Measurements from ENCODE around the gene PARG.
"Not testable (repeated sequence)": the region's sequence is repeated elsewhere in the genome, so short reads cannot be mapped to it uniquely, and the experiment has no call there.

The PARG gene

DNA sequence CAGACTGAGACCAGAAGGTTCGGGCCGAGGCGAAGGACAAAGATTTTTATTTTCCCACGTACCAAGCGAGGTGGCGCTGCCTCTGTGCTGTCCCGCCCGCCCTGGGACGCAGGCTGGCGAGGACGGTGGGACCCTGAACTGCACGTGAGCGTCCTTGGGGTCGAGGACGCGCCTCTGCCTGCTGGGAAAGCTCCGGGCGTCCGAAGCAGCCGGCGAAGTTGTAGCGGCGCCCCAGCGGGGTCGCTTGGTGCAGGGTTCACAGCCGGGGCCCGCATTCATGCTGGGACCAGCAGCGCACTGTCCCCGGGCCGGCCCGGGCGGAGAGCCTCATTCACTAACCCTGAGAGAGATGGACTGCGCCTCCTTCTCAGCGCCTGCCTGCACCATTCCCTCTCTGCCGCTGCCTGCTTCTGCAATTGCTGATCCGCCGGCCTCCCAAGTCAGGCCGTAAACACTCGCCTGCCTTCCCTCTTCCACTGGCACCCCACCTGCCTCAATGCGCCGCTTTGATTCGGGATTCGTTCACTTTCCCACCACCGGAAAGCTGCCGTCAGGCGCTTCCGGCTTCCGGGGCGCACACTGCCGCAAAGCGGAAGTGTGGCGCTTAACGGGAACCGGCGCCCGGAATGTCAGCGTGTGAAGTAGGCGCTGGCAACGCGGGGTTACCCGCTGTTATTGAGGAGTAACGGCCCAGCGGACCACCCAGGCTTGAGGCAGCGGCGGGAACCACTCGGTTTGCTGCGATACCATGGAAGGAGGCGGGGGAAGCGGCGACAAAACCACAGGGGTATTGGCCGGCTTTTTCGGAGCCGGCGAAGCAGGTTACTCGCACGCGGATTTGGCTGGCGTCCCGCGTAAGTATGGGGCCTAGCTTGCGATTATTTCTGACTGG, at the start of gene PARG, which contains the start of gene TIMM23B:
TSS of gene PARG (minus strand) at position 581 of the 892 bp plus-strand sequence. CDS start at position 279, 302 bp downstream.
TSS of gene TIMM23B (plus strand) at position 607 of the 892 bp plus-strand sequence. CDS start at position 749, 142 bp downstream.
- peak; percentile 67 for DNase-seq

DNA sequence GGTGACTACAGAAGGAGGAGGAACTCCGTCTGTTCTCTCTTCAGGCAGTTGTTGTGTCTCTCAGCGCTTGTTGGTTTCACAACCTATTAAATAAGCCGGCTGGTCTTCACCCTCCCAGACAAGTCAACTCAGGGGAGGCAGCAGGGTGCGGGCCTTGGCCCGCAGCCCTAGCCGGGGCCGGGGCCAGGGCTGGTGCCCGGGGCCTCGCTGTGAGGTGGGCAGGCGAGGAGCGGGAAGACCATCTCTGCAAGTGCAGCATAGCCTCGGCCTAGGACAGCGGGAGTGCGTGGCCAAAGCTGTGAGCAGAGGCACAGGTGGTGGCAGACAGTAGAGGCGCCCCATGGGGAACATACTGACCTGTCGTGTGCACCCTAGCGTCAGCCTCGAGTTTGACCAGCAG, 46.5 kb upstream of the PARG start, which contains the start of gene AGAP6:
TSS of gene AGAP6 (plus strand) at position 31 of the 400 bp plus-strand sequence. CDS start at position 341, 310 bp downstream.
- not testable (repeated sequence) for DNase-seq

DNA sequence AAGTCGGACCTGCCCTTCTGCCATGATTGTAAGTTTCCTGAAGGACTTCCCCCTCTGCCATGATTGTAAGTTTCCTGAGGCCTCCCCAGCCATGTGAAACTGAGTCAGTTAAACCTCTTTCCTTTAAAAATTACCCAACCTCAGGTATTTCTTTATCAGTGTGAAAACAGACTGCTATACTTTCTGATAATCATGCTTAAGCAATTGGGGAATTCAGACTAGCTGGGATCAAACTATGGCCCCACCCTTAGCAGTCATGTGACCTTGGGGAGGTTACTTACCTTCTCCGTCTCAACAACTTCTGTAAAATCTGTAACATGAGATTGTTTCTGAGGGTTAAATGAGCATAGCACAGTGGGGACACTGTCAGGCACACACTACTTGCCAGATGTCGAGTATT, 45.4 kb upstream of the PARG start:
- not testable (repeated sequence) for DNase-seq

DNA sequence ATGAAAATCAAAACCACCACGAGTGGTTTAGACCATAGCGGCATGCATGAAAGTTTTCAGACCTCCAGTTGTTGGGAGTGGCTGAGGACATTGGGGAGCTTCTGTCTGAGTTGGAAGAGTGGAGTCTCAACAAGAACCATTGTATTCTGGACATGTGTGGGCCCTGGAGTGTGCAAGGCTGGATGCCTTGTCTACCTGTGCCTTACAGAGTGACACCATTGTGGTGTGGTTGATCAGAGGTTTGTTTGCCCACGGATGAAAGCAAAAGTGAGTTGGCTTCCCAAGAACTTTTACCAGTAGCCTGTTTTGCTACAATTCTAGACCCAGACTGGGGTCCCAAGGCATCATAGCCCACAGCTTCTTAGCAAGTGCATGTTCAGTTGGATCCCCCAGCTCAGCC, 35.9 kb upstream of the PARG start:
- DNase-seq: not testable (repeated sequence)

DNA sequence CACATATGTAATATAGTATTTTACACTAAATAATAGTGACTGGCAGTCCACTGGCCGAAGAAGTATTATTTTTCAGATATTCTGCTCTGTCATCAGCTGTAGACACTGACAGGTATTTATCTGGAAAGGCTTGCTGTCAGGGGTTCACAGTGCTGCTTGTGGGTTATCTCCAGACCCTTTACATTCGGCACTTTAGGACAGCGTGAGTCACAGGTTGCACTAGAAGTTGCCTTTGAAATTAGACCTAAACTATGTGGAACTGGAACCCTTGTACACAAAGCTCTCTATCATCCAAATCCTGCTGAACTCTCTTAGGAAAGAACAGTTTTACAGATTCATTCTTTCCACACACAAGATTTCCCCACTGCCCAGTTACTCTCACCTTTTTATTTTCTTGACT, 30.3 kb upstream of the PARG start:
- DNase-seq: not testable (repeated sequence)

DNA sequence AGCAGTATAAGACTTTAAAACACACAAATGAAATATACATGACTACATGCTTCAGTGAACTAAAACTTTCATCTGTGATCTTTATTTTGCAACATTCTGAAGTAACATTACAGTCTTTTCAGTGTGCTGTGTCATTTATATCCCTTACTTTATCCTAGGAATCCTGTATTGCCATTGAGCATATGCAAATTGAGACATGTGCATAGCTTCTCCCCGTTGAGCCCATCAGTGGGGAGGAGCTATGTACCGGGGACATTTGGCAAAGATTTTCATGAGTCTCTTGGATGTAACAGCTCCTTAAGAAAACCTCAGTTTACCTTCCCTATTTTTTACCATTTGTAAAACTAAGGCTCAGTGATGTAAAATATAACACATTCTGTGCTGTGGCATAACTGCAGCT, 29.6 kb upstream of the PARG start:
- not testable (repeated sequence) for DNase-seq

DNA sequence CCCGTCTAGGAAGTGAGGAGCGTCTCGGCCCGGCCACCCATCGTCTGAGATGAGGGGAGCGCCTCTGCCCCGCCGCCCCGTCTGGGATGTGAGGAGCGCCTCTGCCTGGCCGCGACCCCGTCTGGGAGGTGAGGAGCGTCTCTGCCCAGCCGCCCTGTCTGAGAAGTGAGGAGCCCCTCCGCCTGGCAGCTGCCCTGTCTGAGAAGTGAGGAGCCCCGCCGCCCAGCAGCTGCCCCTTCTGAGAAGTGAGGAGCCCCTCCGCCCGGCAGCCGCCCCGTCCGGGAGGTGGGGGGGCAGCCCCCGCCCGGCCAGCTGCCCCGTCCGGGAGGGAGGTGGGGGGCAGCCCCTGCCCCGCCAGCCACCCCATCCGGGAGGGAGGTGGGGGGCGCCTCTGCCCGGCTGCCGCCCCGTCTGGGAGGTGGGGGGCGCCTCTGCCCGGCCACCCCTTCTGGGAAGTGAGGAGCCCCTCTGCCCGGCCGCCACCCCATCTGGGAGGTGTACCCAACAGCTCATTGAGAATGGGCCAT, 28.6 kb upstream of the PARG start:
- DNase-seq: not testable (repeated sequence)

DNA sequence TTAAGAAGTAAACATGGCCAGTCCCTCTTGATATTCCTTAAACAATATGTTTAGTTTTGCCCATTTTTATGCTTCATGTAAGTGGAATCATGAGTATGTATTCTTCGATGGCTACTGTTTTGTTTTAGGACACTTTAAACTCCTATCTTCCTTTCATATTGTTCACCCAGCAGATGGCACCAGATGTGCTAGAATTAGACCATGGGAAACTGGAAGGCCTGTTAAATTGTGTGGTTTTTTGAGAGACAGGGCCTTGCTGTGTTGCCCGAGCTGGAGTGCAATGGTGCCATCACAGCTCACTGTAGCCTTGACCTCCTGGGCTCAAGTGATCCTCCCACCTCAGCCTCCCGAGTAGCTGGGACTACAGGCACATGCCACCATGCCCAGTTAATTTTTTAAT, 11.3 kb upstream of the PARG start:
- DNase-seq: peak; percentile 50

DNA sequence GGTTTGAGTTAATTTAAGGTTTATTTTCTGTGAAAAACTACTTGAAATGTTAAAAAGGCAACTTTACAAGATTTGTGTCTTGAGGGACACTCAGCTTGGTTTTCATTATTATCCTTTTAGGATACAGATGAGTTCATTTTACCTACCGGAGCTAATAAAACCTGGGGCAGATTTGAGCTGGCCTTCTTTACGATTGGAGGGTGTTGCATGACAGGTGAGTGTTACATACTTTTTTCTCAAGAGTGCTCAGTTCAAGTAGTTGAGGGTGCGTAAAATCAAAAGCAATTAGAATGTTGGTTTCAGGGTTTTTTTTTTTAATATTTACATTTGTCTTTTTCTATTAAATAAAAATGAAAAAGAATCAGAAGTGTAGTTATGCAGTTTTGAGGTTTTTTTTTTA, 10.2 kb upstream of the PARG start:
- DNase-seq: not testable (repeated sequence)

DNA sequence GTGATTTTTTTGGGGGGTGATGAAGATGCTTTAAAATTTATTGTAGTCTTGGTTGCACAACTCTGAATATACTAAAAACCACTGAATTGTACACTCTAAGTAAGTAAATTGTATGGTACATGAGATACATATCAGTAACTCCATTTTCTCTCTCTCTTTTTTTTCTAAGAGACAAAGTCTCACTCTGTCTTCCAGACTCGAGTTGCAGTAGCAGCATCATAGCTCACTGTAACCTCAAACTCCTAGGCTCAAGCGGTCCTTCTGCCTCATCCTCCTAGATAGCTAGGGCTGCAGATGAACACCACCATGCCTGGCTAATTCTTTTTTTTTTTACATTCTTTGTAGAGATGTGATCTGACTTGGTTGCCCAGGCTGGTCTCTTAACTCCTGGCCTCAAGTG, 6.9 kb upstream of the PARG start:
- not testable (repeated sequence) for DNase-seq

DNA sequence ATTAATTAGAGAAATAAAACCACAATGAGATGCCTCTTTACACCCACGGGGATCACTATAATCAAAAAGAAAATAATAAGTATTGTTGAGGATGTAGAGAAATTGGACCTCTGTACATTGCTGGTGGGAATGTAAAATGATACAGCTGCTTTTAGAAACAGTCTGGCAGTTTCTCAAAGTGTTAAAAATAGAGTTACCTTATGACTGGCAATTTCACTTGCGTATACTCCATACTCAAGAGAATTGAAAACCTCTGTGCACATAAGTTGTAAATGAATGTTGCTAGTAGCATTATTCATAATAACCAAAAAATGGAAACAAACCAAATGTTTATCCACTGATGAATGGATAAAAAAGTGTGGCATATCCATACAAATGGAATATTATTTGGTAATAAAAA, 6.3 kb upstream of the PARG start:
- not testable (repeated sequence) for DNase-seq

DNA sequence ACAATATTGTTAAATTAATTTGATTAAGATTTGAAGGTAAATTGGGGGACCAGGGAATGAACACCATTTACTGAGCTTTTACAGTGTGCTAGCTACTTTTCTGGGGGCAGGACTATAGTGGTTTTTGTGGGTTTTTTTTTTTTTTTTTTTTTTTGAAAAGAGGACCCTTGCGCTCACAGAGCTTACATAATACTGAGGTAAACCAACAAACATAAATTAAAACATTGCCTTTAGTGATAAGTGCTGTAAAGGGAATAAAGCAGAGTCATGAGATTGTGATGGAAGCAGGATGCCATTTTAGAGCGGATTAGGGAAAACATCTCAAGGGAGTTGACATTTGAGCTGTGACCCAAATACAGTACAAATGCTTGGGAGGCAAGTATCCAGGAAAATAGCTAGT, 1.8 kb upstream of the PARG start:
- peak; percentile 47 for DNase-seq

DNA sequence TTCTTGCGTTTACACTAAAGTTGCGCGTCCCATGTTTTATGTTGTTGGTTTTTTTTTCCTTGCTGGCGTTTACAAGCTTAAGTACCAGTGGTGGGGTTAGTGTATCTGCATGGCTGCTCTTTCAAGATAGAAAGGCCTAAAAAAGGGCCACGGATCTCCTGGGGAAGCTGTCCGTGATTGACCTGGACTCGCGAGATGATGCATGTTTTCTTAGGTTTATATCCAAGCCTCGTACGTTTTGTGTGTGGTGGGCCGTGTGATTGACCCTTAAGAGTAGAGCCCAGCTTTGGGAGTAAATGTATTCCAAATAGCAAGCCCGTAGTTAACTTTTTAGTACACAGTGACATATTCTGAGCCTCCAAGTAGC, 495 bp upstream of the PARG start:
- DNase-seq: not testable (repeated sequence)

DNA sequence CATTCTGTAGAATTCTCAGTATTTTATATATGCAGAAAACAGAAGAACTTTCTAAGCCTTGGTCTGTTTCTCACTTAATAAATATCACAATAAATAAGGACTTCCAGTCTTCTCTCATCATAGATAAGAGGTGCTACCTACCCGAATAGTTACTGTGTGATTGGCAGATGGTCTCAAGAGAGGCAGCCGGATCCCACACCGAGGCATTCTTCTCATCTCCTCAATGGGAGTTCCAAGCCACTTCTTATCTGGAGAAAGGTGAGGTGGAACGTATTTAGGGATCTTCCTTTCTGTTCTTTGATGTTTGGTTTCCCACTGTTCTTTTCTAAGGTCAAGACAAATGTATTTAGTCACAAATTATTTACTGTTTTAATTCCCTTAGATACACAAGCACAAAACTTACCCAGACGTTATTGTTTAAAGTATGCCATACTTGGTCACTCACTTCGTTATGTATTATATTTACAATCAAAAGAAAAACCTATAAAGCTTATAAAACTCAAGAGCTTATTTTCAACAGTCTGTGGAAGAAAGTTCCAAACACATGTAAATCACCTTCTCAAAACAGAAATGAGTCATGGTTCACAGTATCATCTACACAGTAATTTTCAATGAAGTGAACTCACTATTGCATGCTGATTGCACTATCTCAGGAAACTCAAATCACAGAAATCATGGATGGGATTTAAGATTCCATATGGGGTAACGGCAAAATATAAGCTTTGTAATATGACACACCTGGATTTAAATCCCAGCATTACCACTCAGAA, 9.7 kb downstream of the PARG start:
- DNase-seq: not testable (repeated sequence)

DNA sequence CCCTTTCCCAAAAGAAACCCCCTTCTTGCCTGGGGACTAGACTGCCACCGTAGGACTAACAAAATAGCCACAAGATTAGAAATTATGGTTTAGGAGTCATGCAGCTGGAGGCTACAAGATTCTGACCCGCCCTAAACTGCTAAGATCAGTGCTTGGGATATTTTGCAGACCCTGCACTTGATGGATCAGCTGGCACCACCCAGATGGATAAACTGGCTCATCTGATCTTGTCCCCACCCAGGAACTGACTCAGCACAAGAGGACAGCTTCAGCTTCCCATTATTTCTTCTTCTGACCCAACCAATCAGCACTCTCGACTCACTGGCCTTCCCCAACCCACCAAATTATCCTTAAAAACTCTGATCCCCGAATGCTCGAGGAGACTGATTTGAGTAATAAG, 10.6 kb downstream of the PARG start:
- DNase-seq: not testable (repeated sequence)

DNA sequence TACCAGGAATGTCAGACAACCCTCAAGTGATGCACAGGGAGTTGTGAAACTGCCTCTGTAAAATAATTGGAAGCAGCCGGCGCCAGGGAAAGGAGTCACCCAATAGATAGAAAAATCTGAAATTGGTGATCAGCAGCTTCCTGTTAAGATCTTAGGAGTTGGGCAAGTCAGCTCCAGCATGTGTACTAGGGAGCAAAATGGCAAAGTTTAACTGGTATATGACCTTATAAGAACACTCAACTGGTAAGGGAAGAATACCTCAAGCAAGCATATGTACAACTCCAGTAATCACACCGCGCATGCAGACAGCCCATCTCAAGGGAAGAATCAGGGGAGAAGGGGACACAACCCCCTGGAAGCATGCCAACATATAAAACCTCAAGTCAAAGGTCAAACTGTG, 18.3 kb downstream of the PARG start:
- not testable (repeated sequence) for DNase-seq

DNA sequence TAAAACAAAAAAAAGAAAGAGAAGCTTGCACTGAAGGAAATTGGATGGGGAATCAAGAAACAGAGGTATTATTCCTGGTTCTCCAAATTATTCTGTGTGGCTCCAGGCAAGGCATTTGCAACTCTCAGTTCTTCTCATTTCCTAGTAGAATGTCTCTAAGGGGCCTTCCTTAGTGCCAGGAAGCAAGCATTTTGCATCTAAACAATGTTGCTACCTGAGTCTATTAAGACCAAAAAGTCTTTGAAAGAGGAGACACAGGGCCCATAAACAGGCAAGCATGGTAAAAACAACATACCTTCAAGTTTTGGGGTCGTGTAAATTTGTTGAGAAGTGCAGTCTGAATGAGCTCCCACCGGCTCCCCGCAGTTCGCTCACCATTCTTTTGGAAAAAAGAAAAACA, 19.8 kb downstream of the PARG start:
- DNase-seq: not testable (repeated sequence)

DNA sequence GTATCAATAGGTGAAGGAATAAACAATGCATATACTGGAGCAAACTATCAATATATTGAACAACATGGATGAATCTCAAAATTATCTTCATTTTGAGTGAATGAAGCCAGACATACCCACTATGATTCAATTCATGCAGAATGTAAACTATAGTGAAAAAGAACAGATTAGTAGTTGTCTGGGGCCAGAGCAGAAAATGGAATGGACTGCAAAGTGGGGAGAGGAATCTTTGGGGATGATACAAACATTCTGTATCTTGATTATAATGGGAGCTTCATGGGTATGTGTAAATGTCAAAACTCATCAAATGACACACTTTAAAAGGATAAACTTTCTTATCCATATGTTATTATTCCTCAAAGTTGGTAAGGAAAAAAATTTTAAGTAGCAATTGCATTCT, 23.9 kb downstream of the PARG start:
- not testable (repeated sequence) for DNase-seq

DNA sequence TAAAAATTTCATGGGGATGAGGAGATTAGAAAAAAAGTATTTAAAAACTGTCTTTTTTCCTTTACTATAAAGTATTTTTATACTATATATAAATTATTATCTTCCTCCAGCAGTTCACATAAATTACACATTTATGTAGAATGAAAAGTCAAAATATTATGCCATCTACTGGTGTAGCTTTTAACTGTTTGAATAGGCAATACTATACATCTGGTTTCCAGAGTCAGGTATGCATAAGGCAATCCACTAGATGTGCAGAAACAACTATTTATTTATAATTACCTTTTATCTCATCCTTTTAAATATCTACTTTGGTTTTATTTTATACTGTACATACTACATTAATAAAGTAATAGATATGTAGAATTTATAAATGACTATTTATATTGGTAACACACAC, 25.4 kb downstream of the PARG start:
- DNase-seq: not testable (repeated sequence)

DNA sequence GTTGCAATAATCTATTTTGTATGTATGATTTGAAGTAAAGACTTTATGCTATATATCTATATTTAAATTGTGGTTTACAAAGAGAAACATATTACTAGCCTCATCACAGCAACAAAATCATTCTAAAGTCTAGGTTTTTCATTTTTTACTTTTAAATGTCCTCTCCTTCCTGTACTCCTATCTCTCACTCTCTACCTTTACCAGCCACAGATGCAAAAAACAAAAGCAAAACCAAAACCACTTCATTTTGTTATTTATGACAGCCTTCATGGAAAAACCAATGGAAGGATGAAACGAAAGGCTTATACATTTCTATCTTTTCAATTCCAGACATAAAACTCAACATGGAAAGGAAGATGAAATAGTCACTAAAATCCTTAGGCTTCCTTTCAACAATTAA, 31.5 kb downstream of the PARG start:
- DNase-seq: not testable (repeated sequence)

DNA sequence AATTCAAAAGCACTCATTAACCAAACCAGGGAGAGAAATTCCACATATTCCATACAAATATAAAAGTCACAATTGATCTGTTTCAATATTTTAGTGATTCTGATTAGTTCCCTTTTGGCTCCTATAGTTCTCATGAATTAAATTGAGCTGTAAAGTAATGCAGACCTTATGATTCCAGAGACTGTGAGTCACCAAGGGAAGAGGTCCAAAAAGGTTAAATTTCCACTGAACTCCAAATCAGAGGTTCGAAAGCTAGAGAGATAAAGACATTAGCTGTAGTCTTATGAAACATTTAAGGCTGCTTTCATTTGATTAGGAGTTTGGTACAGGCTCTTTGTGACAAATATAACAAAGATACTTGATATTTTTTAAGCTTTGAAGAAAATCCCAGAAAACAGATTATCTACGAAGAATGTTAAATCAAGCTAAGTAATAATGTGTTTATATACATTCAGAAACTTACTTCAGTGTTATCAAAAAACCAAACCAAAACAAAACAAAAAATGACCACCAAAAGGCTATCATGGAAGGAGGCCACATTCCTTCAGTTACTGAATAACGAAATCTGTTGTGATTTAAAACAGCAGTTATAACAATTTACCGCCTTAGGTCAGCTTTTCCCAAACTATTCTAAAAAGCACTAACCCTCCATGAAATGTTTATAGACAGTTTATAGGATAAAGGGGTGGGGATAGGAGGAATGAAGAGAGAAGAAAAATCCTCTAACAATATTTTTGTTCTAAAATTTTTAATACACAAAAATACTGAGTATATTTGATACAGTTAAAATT, 33.3 kb downstream of the PARG start:
- not testable (repeated sequence) for DNase-seq

DNA sequence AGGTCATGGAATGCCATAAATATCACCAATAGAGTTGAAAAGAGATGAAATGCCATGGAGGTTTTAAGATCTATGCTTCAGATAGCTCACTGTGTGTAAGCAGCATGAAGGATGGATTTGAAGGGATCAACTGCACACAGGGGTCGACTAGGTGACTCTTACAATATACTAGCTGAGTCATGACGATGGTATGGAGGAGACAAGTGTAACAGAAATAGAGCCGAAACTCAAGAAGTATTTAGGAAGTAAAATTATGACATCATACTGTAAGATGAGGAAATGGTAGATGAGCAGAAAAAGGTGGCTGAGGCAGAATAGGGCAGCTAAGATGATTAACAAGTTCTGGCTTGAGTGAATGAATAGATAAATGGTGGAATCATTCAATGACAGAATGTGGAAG, 38.0 kb downstream of the PARG start:
- not testable (repeated sequence) for DNase-seq

All from MV-4-11 (cell line).